Measurements from ENCODE around the gene COL5A1.

Gene COL5A1

DNA sequence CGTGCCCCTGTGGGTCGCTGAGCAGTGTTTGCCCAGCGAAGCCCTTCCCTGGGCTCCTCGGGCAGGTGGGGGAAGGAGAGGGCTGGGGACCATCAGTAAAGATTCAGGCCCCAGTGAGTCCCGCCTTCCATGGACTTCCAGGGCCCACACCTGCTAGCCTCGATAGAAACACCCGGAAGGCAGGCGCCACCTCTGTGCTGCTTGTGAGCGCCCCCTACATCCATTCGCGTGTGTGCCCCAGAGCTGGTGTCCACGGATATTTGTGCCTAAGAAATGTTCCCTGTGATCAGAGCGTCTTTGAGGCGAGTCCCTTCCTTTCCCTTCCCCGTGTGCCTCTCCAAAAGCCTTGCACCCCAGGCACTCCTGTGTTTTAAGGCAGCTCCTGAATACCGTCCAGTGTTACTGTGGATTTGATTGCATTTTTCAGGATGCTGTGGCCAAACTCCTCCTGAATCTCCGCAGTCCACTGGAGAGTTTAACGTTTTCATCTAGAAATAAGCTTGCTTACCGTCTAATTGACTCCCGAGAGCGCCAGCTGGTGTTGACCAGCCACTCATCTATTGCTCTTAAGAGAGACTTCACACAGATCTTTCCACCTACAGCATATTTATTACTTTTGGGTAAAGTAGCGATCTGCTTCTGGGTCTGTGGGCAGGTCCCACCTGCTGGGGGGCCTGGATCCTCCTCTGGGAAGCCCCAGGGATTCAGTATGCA, 101.4 kb downstream of the COL5A1 start:
- H3K79me2 ChIP-seq (ENCODE audit: insufficient read depth, low read length), result no peaks in the 10 kb centered on the region
- H2AFZ ChIP-seq (ENCODE audit: low read length), result no peak overlapping the region
- no peaks in the 10 kb centered on the region for H3K4me1 ChIP-seq (ENCODE audit: insufficient read depth, low read length, severe bottlenecking)
- no peaks in the 10 kb centered on the region for H3K27me3 ChIP-seq (ENCODE audit: insufficient read depth, low read length)
- no peaks in the 10 kb centered on the region for H3K9me3 ChIP-seq (ENCODE audit: low read length)
- H3K9ac ChIP-seq (ENCODE audit: low read length), result no peak overlapping the region
- no peaks in the 10 kb centered on the region for H3K36me3 ChIP-seq (ENCODE audit: insufficient read depth, low read length)
- H3K4me2 ChIP-seq (ENCODE audit: low read length), result no peak overlapping the region
- no peaks in the 10 kb centered on the region for H3F3A ChIP-seq (ENCODE audit: insufficient read depth, low read length)
- H4K20me1 ChIP-seq (ENCODE audit: insufficient read depth, low read length), result no peaks in the 10 kb centered on the region
- no peak overlapping the region for H3K4me3 ChIP-seq (ENCODE audit: low read depth, low read length, poor library complexity, severe bottlenecking)
- TF ChIP-seq, protein P1, sequence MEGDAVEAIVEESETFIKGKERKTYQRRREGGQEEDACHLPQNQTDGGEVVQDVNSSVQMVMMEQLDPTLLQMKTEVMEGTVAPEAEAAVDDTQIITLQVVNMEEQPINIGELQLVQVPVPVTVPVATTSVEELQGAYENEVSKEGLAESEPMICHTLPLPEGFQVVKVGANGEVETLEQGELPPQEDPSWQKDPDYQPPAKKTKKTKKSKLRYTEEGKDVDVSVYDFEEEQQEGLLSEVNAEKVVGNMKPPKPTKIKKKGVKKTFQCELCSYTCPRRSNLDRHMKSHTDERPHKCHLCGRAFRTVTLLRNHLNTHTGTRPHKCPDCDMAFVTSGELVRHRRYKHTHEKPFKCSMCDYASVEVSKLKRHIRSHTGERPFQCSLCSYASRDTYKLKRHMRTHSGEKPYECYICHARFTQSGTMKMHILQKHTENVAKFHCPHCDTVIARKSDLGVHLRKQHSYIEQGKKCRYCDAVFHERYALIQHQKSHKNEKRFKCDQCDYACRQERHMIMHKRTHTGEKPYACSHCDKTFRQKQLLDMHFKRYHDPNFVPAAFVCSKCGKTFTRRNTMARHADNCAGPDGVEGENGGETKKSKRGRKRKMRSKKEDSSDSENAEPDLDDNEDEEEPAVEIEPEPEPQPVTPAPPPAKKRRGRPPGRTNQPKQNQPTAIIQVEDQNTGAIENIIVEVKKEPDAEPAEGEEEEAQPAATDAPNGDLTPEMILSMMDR (IDR thresholded peaks at IDR 0.05; ENCODE audit: low read length), result peak; percentile 37; the same call in 1 of the 2 replicates
- TF ChIP-seq EZH2 (IDR thresholded peaks at IDR 0.05; ENCODE audit: borderline replicate concordance, low read length), result no peak
- no peak overlapping the region for H3K27ac ChIP-seq (ENCODE audit: low read depth, low read length, poor library complexity, severe bottlenecking)
- no peaks in the 10 kb centered on the region for H3K9me2 ChIP-seq (ENCODE audit: low read depth, low read length)

GRCh38 chr9:134743853-134744252, 102.2 kb downstream of the COL5A1 start:
- Histone ChIP-seq H3K4me3 (ENCODE audit: low read depth, low read length, poor library complexity, severe bottlenecking) (no peak overlapping the region), H4K20me1 (ENCODE audit: insufficient read depth, low read length) (no peaks in the 10 kb centered on the region), H3K27me3 (ENCODE audit: insufficient read depth, low read length) (no peaks in the 10 kb centered on the region), H3K27ac (ENCODE audit: low read depth, low read length, poor library complexity, severe bottlenecking) (no peak overlapping the region), H3K9me2 (ENCODE audit: low read depth, low read length) (no peaks in the 10 kb centered on the region), H3K9me3 (ENCODE audit: low read length) (no peaks in the 10 kb centered on the region), H3K9ac (ENCODE audit: low read length) (no peak overlapping the region), H3K4me2 (ENCODE audit: low read length) (no peak overlapping the region), H3K36me3 (ENCODE audit: insufficient read depth, low read length) (no peaks in the 10 kb centered on the region), H2AFZ (ENCODE audit: low read length) (no peak overlapping the region), H3K79me2 (ENCODE audit: insufficient read depth, low read length) (no peaks in the 10 kb centered on the region), H3K4me1 (ENCODE audit: insufficient read depth, low read length, severe bottlenecking) (no peaks in the 10 kb centered on the region), H3F3A (ENCODE audit: insufficient read depth, low read length) (no peaks in the 10 kb centered on the region)
- TF ChIP-seq, protein P1 (IDR thresholded peaks at IDR 0.05; ENCODE audit: low read length), result no peak
- no peak for TF ChIP-seq EZH2 (IDR thresholded peaks at IDR 0.05; ENCODE audit: borderline replicate concordance, low read length)

- TF ChIP-seq EZH2 (IDR thresholded peaks at IDR 0.05; ENCODE audit: borderline replicate concordance, low read length), result no peak
- TF ChIP-seq, protein P1 (IDR thresholded peaks at IDR 0.05; ENCODE audit: low read length), result no peak
- no peaks in the 10 kb centered on the region for H3K4me1 ChIP-seq (ENCODE audit: insufficient read depth, low read length, severe bottlenecking)
- H3K27me3 ChIP-seq (ENCODE audit: insufficient read depth, low read length), result no peaks in the 10 kb centered on the region
- no peak overlapping the region for H3K4me3 ChIP-seq (ENCODE audit: low read depth, low read length, poor library complexity, severe bottlenecking)
- no peaks in the 10 kb centered on the region for H4K20me1 ChIP-seq (ENCODE audit: insufficient read depth, low read length)
- no peaks in the 10 kb centered on the region for H3K9me3 ChIP-seq (ENCODE audit: low read length)
- H3K9ac ChIP-seq (ENCODE audit: low read length), result no peak overlapping the region
- no peak overlapping the region for H2AFZ ChIP-seq (ENCODE audit: low read length)
- no peaks in the 10 kb centered on the region for H3K79me2 ChIP-seq (ENCODE audit: insufficient read depth, low read length)
- no peak overlapping the region for H3K27ac ChIP-seq (ENCODE audit: low read depth, low read length, poor library complexity, severe bottlenecking)
- no peak overlapping the region for H3K4me2 ChIP-seq (ENCODE audit: low read length)
- no peaks in the 10 kb centered on the region for H3F3A ChIP-seq (ENCODE audit: insufficient read depth, low read length)
- no peaks in the 10 kb centered on the region for H3K9me2 ChIP-seq (ENCODE audit: low read depth, low read length)
- H3K36me3 ChIP-seq (ENCODE audit: insufficient read depth, low read length), result no peaks in the 10 kb centered on the region
Observed at GRCh38 chr9:134744385-134745295, 103.0 kb downstream of the COL5A1 start.

All from OCI-LY1 (cell line).